ENCODE data around the gene PIEZO2.

Gene PIEZO2

GRCh38 chr18:11112286-11112685, 37.1 kb downstream of the PIEZO2 start:
- no peak for DNase-seq

GRCh38 chr18:11110509-11110908, 38.9 kb downstream of the PIEZO2 start:
- no peak for DNase-seq

- DNase-seq: no peak
These were observed 40.4 kb downstream of the PIEZO2 start for GRCh38 chr18:11108947-11109346.

- DNase-seq: no peak
These were observed 42.5 kb downstream of the PIEZO2 start for GRCh38 chr18:11106894-11107293.

GRCh38 chr18:11105463-11105862, 43.9 kb downstream of the PIEZO2 start:
- no peak for DNase-seq

- no peak for DNase-seq
These were observed 45.1 kb downstream of the PIEZO2 start for GRCh38 chr18:11104307-11104706.

GRCh38 chr18:11096839-11097750, 52.3 kb downstream of the PIEZO2 start:
- no peak for DNase-seq

GRCh38 chr18:11096411-11096810, 53.0 kb downstream of the PIEZO2 start:
- no peak for DNase-seq

GRCh38 chr18:11095674-11096293, 53.6 kb downstream of the PIEZO2 start:
- DNase-seq: no peak

GRCh38 chr18:11095211-11095610, 54.2 kb downstream of the PIEZO2 start:
- DNase-seq: no peak

GRCh38 chr18:11091746-11092145, 57.6 kb downstream of the PIEZO2 start:
- no peak for DNase-seq

GRCh38 chr18:11089931-11090715, 59.2 kb downstream of the PIEZO2 start:
- DNase-seq: no peak

- no peak for DNase-seq
These were observed 68.3 kb downstream of the PIEZO2 start for GRCh38 chr18:11081009-11081532.

GRCh38 chr18:11078491-11078890, 70.9 kb downstream of the PIEZO2 start:
- no peak for DNase-seq

- no peak for DNase-seq
These were observed 71.7 kb downstream of the PIEZO2 start for GRCh38 chr18:11077548-11078187.

- no peak for DNase-seq
These were observed 74.5 kb downstream of the PIEZO2 start for GRCh38 chr18:11074889-11075288.

- DNase-seq: no peak
These were observed 75.4 kb downstream of the PIEZO2 start for GRCh38 chr18:11073971-11074370.

GRCh38 chr18:11072632-11073031, 76.7 kb downstream of the PIEZO2 start:
- DNase-seq: no peak

GRCh38 chr18:11071300-11071699, 78.1 kb downstream of the PIEZO2 start:
- DNase-seq: no peak

GRCh38 chr18:11070593-11070992, 78.8 kb downstream of the PIEZO2 start:
- DNase-seq: no peak

- DNase-seq: no peak
These were observed 83.3 kb downstream of the PIEZO2 start for GRCh38 chr18:11066038-11066437.

GRCh38 chr18:11064727-11065460, 84.5 kb downstream of the PIEZO2 start:
- DNase-seq: no peak

All from NCI-H82 (cell line).